Uterus (tissue), 2 donors: ENCODE data around the gene GRIA1.

ENCODE experiments used
- POLR2A ChIP-seq, 2 donors: fragments of 450-650 bp; IDR thresholded peaks; one replicate each; pipeline ENCODE4 v1.6.1; 2016; ENCODE audit warnings: antibody characterized with exemption in 2 of 2, mild to moderate bottlenecking in 1 of 2, moderate library complexity in 1 of 2
- TF ChIP-seq, protein P1 (sequence below), 4 experiments: fragments of 200-600 bp in 2 of 4; fragments of 450-650 bp in 2 of 4; sonication (generic) in 2 of 4; IDR thresholded peaks; one replicate each; pipeline ENCODE4 v1.5.1; 2016 to 2019; ENCODE audit warnings: antibody characterized with exemption in 4 of 4, mild to moderate bottlenecking in 2 of 4, moderate library complexity in 1 of 4

DNA sequence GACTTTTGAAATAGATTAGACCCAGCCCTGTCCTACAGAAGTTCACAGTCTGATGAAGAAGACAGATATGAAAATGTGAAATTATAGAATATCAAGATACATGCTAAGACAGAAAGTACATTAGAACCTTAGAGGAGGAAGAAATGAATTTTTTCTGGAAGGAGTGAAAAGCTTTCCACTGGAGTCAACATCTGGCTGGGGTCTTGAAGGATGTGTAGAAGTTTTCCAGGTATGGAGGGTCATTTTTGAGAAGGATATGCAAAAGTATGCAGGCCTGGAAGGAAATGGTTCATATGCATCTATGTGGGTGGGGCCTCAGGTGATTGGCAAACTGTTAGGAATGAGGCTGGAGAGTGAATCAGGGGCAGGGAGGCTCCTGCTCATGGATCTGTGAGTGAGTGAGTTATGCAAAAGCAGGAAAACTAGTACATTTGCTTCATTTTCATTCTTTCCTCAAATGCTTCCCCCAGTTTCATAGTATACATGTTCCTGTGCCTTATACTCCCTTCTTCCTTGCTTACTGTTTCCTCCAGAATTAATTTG is 142.3 kb downstream of the GRIA1 start:
- TF ChIP-seq, protein P1, sequence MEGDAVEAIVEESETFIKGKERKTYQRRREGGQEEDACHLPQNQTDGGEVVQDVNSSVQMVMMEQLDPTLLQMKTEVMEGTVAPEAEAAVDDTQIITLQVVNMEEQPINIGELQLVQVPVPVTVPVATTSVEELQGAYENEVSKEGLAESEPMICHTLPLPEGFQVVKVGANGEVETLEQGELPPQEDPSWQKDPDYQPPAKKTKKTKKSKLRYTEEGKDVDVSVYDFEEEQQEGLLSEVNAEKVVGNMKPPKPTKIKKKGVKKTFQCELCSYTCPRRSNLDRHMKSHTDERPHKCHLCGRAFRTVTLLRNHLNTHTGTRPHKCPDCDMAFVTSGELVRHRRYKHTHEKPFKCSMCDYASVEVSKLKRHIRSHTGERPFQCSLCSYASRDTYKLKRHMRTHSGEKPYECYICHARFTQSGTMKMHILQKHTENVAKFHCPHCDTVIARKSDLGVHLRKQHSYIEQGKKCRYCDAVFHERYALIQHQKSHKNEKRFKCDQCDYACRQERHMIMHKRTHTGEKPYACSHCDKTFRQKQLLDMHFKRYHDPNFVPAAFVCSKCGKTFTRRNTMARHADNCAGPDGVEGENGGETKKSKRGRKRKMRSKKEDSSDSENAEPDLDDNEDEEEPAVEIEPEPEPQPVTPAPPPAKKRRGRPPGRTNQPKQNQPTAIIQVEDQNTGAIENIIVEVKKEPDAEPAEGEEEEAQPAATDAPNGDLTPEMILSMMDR (IDR thresholded peaks at IDR 0.05): no peak
- TF ChIP-seq POLR2A (IDR thresholded peaks at IDR 0.05): no peak
